RWPE2 (cell line): ENCODE measurements around the gene RFPL1.

Experiments
- ATAC-seq: fragments of 200-7000 bp; cut with Tn5 transposase; 3 replicates; pipeline ENCODE4 v1.9.1; 2021; ENCODE audit warnings: low read depth
- DNase-seq: peaks from one replicate; pipeline ENCODE4 v3.0.0-alpha.2; 2020; ENCODE audit warnings: low spot score
- H3K27ac ChIP-seq: fragments of 450-650 bp; 2 replicates; pipeline ENCODE4 v1.5.1; 2017; ENCODE audit warnings: mild to moderate bottlenecking; ENCODE audit not compliant: poor library complexity, severe bottlenecking
- H3K27me3 ChIP-seq: fragments of 250-450 bp; sonication (Bioruptor Pico); 2 replicates; pipeline ENCODE4 v1.5.1; 2021; ENCODE audit warnings: mild to moderate bottlenecking, moderate library complexity; ENCODE audit not compliant: insufficient read depth, poor library complexity, severe bottlenecking
- H3K36me3 ChIP-seq: fragments of 250-450 bp; sonication (Bioruptor Pico); 2 replicates; pipeline ENCODE4 v1.5.1; 2020; ENCODE audit warnings: low read depth, mild to moderate bottlenecking, moderate library complexity
- H3K4me1 ChIP-seq: fragments of 250-450 bp; sonication (Bioruptor Pico); 2 replicates; pipeline ENCODE4 v1.5.1; 2021; ENCODE audit warnings: mild to moderate bottlenecking, moderate library complexity; ENCODE audit not compliant: insufficient read depth, poor library complexity, severe bottlenecking
- H3K4me3 ChIP-seq: fragments of 250-450 bp; sonication (Bioruptor Pico); 2 replicates; pipeline ENCODE4 v1.5.1; 2021; ENCODE audit warnings: mild to moderate bottlenecking, moderate library complexity; ENCODE audit not compliant: severe bottlenecking
- H3K9me3 ChIP-seq: fragments of 250-450 bp; sonication (Bioruptor Pico); 2 replicates; pipeline ENCODE4 v1.5.1; 2021; ENCODE audit warnings: mild to moderate bottlenecking, moderate library complexity; ENCODE audit not compliant: severe bottlenecking
- CTCF ChIP-seq: fragments of 450-650 bp; IDR thresholded peaks from one replicate; pipeline ENCODE4 v1.5.1; 2017; ENCODE audit warnings: mild to moderate bottlenecking, moderate library complexity; ENCODE audit not compliant: poor library complexity, severe bottlenecking

Gene RFPL1

GRCh38 chr22:29427176-29427760, 11.1 kb upstream of the RFPL1 start:
- no peaks in the 10 kb centered on the region for H3K9me3 ChIP-seq
- no peaks in the 10 kb centered on the region for H3K4me1 ChIP-seq
- DNase-seq: no peak
- no peaks in the 10 kb centered on the region for H3K36me3 ChIP-seq
- TF ChIP-seq CTCF: no peak
- H3K4me3 ChIP-seq: no peak overlapping the region
- peaks cover 7% of the 10 kb centered on the region for H3K27me3 ChIP-seq
- no peak for ATAC-seq
- H3K27ac ChIP-seq: no peak overlapping the region

- Histone ChIP-seq H3K9me3 (no peaks in the 10 kb centered on the region), H3K27ac (no peak overlapping the region), H3K27me3 (peaks cover 13% of the 10 kb centered on the region), H3K36me3 (no peaks in the 10 kb centered on the region), H3K4me3 (no peak overlapping the region), H3K4me1 (no peaks in the 10 kb centered on the region)
- DNase-seq (no peak), ATAC-seq (no peak)
- TF ChIP-seq CTCF: no peak
These were observed 6.4 kb upstream of the RFPL1 start for GRCh38 chr22:29431986-29432385.

- Histone ChIP-seq H3K36me3 (no peaks in the 10 kb centered on the region), H3K27ac (no peak overlapping the region), H3K9me3 (no peaks in the 10 kb centered on the region), H3K4me3 (no peak overlapping the region), H3K27me3 (peaks cover 13% of the 10 kb centered on the region), H3K4me1 (no peaks in the 10 kb centered on the region)
- TF ChIP-seq CTCF: no peak
- DNase-seq (no peak), ATAC-seq (no peak)
These were observed 4.5 kb upstream of the RFPL1 start for GRCh38 chr22:29433856-29434255.

- peaks cover 8% of the 10 kb centered on the region for H3K27me3 ChIP-seq
- no peaks in the 10 kb centered on the region for H3K9me3 ChIP-seq
- DNase-seq (no peak), ATAC-seq (no peak)
- no peaks in the 10 kb centered on the region for H3K4me1 ChIP-seq
- H3K27ac ChIP-seq: no peak overlapping the region
- no peak for TF ChIP-seq CTCF
- no peak overlapping the region for H3K4me3 ChIP-seq
- H3K36me3 ChIP-seq: no peaks in the 10 kb centered on the region
These were observed 4.1 kb upstream of the RFPL1 start for GRCh38 chr22:29434288-29434687.

GRCh38 chr22:29435236-29436136, 2.9 kb upstream of the RFPL1 start:
- no peaks in the 10 kb centered on the region for H3K9me3 ChIP-seq
- DNase-seq (no peak), ATAC-seq (no peak)
- H3K4me1 ChIP-seq: no peaks in the 10 kb centered on the region
- no peak for TF ChIP-seq CTCF
- no peaks in the 10 kb centered on the region for H3K36me3 ChIP-seq
- H3K27me3 ChIP-seq: peaks cover 6% of the 10 kb centered on the region
- no peak overlapping the region for H3K27ac ChIP-seq
- no peak overlapping the region for H3K4me3 ChIP-seq
